Esophagus muscularis mucosa (tissue), 4 donors: ENCODE measurements around the gene FAM234A. TPM values are rescaled to one million over a fixed set of nuclear protein-coding genes. Genes with fewer than 3 reads are reported as not detected.

Source experiments
- DNase-seq: peaks from one replicate; pipeline ENCODE4 v3.0.0-alpha.2; 2017; ENCODE audit errors: extremely low spot score
- H3K27ac ChIP-seq, 4 donors: fragments of 200-600 bp; sonication (generic); replicated peaks in 1 of 4; 1 replicate in 3 of 4; 2 replicates in 1 of 4; pipeline ENCODE4 v1.5.1; 2016 to 2019; ENCODE audit warnings: mild to moderate bottlenecking in 1 of 4
- H3K27me3 ChIP-seq, 4 donors: fragments of 200-600 bp; sonication (generic); one replicate each; pipeline versions ENCODE4 v1.5.1 to v1.6.0; 2016 to 2019
- H3K36me3 ChIP-seq, 4 donors: fragments of 200-600 bp; sonication (generic); one replicate each; pipeline ENCODE4 v1.5.1; 2016 to 2019
- H3K4me1 ChIP-seq, 4 donors: fragments of 200-600 bp; sonication (generic); one replicate each; pipeline ENCODE4 v1.5.1; 2016 to 2019
- H3K4me3 ChIP-seq, 4 donors: fragments of 200-600 bp; sonication (generic); 1 replicate in 2 of 4; 2 replicates in 2 of 4; pipeline ENCODE4 v1.5.1; 2016 to 2019; ENCODE audit warnings: mild to moderate bottlenecking in 4 of 4, moderate library complexity in 1 of 4
- H3K9me3 ChIP-seq, 4 donors: fragments of 200-600 bp; sonication (generic); 1 replicate in 3 of 4; 2 replicates in 1 of 4; pipeline ENCODE4 v1.5.1; 2016 to 2019
- CTCF ChIP-seq, 3 experiments: fragments of 200-600 bp in 2 of 3; fragments of 450-650 bp in 1 of 3; sonication (generic) in 2 of 3; IDR thresholded peaks; one replicate each; pipeline ENCODE4 v1.5.1; 2017 to 2019; ENCODE audit warnings: antibody characterized with exemption in 3 of 3, mild to moderate bottlenecking in 2 of 3, moderate library complexity in 1 of 3
- EP300 ChIP-seq: sonication (generic); formaldehyde crosslinking; IDR thresholded peaks from one replicate; pipeline ENCODE4 v1.6.1; 2017; ENCODE audit warnings: antibody characterized with exemption
- POLR2A ChIP-seq: fragments of 450-650 bp; IDR thresholded peaks from one replicate; pipeline ENCODE4 v1.6.1; 2017; ENCODE audit warnings: antibody characterized with exemption, moderate library complexity, mild to moderate bottlenecking, low read depth
- POLR2AphosphoS5 ChIP-seq, 2 donors: sonication (generic); formaldehyde crosslinking; IDR thresholded peaks; one replicate each; pipeline ENCODE4 v1.6.1; 2017; ENCODE audit warnings: antibody characterized with exemption in 2 of 2
- WGBS: methylation state at CpG from one replicate; pipeline ENCODE4 v1.1.5; 2018; 5-methylcytosine and 5-hydroxymethylcytosine counted together
- intact Hi-C: fragments of 100-400 bp; cut with DNase I; formaldehyde crosslinking; loops from one replicate; pipeline ENCODE4 v1.15.1; 2023
- total RNA-seq, 4 donors: library from RNA; depleted of rRNA; stranded (reverse); fragments of >200 nt; gene quantifications; one replicate each; pipeline versions ENCODE4 v1.1.0 to v1.2.1, GENCODE V29; 2016

The FAM234A gene
- total RNA-seq, 4 donors from 2014 or later, result 61.0 to 129 (median 78.1) TPM

- Histone ChIP-seq H3K27ac (no peak overlapping the region), H3K4me3 (no peak overlapping the region), H3K4me1 (no peaks in the 10 kb centered on the region), H3K36me3 (peaks cover 22 to 68% (median 64%) of the 10 kb centered on the region in 4 donors), H3K27me3 (no peaks in the 10 kb centered on the region), H3K9me3 (no peaks in the 10 kb centered on the region)
- DNase-seq, result no peak
- WGBS, result 92% methylated on average over 23 of the region's 37 CpGs
- intact Hi-C loops, result no loop called here
- TF ChIP-seq POLR2A (no peak), CTCF (IDR thresholded peaks at IDR 0.05) (no peak), EP300 (no peak), POLR2AphosphoS5 (IDR thresholded peaks at IDR 0.05) (no peak)
These were observed 62.3 kb downstream of the FAM234A start for GRCh38 chr16:296806-297510.

GRCh38 chr16:297832-298231 lies 63.2 kb downstream of the FAM234A start:
- intact Hi-C loops, result no loop called here
- no peak overlapping the region for H3K27ac ChIP-seq
- H3K27me3 ChIP-seq, result no peaks in the 10 kb centered on the region
- no peak for DNase-seq
- WGBS, result 88% methylated on average over 27 of the region's 32 CpGs
- peaks cover 14 to 68% (median 64%) of the 10 kb centered on the region in 4 donors for H3K36me3 ChIP-seq
- H3K4me3 ChIP-seq, result no peak overlapping the region
- TF ChIP-seq CTCF (IDR thresholded peaks at IDR 0.05) (no peak), EP300 (no peak), POLR2AphosphoS5 (IDR thresholded peaks at IDR 0.05) (no peak), POLR2A (no peak)
- no peaks in the 10 kb centered on the region for H3K4me1 ChIP-seq
- H3K9me3 ChIP-seq, result no peaks in the 10 kb centered on the region

GRCh38 chr16:301235-301634 lies 66.6 kb downstream of the FAM234A start:
- Histone ChIP-seq H3K27ac (no peak overlapping the region), H3K36me3 (peaks cover 9 to 71% (median 61%) of the 10 kb centered on the region in 4 donors), H3K4me3 (no peak overlapping the region), H3K4me1 (no peaks in the 10 kb centered on the region), H3K27me3 (no peaks in the 10 kb centered on the region), H3K9me3 (no peaks in the 10 kb centered on the region)
- intact Hi-C loops, result no loop called here
- TF ChIP-seq CTCF (IDR thresholded peaks at IDR 0.05), result no peak
- no peak for TF ChIP-seq POLR2A
- TF ChIP-seq POLR2AphosphoS5 (IDR thresholded peaks at IDR 0.05), result no peak
- no peak for TF ChIP-seq EP300
- no peak for DNase-seq
- 99% methylated on average over 6 of the region's 6 CpGs for WGBS

GRCh38 chr16:301950-302349 lies 67.3 kb downstream of the FAM234A start:
- H3K4me1 ChIP-seq, result no peaks in the 10 kb centered on the region
- no peak overlapping the region for H3K4me3 ChIP-seq
- no peak for DNase-seq
- H3K27ac ChIP-seq, result no peak overlapping the region
- TF ChIP-seq POLR2AphosphoS5 (IDR thresholded peaks at IDR 0.05), result no peak
- TF ChIP-seq EP300, result no peak
- no peak for TF ChIP-seq POLR2A
- peaks cover 9 to 71% (median 60%) of the 10 kb centered on the region in 4 donors for H3K36me3 ChIP-seq
- H3K27me3 ChIP-seq, result no peaks in the 10 kb centered on the region
- no peaks in the 10 kb centered on the region for H3K9me3 ChIP-seq
- intact Hi-C loops, result no loop called here
- 95% methylated on average over 11 of the region's 13 CpGs for WGBS

GRCh38 chr16:303760-304505 lies 69.3 kb downstream of the FAM234A start:
- no peaks in the 10 kb centered on the region for H3K4me1 ChIP-seq
- TF ChIP-seq POLR2A (no peak), CTCF (IDR thresholded peaks at IDR 0.05) (no peak), POLR2AphosphoS5 (IDR thresholded peaks at IDR 0.05) (no peak), EP300 (no peak)
- H3K4me3 ChIP-seq, result no peak overlapping the region
- no peak overlapping the region for H3K27ac ChIP-seq
- no peaks in the 10 kb centered on the region for H3K9me3 ChIP-seq
- H3K27me3 ChIP-seq, result no peaks in the 10 kb centered on the region
- intact Hi-C loops, result no loop called here
- H3K36me3 ChIP-seq, result peaks cover 6 to 71% (median 60%) of the 10 kb centered on the region in 4 donors
- 92% methylated on average over 41 of the region's 43 CpGs for WGBS
- DNase-seq, result no peak
